ENCODE results near the gene VIL1.
A peak's percentile ranks its signal among the peaks of the same experiment; 100 is the strongest.

VIL1 gene

GRCh38 chr2:218435003-218435982 is 16.4 kb downstream of the VIL1 start:
- Mint-ChIP-seq H3K4me3 (no peak overlapping the region), H3K9me3 (no peaks in the 10 kb centered on the region), H3K36me3 (ENCODE audit: low read depth) (no peaks in the 10 kb centered on the region), H3K27me3 (ENCODE audit: low read depth, poor library complexity) (peaks cover 20% of the 10 kb centered on the region), H3K27ac (no peak overlapping the region), H3K4me1 (peaks cover 5% of the 10 kb centered on the region)
- DNase-seq, result no peak
- TF ChIP-seq CTCF (IDR thresholded peaks at IDR 0.05), result no peak

- H3K4me1 Mint-ChIP-seq, result peaks cover 5% of the 10 kb centered on the region
- no peaks in the 10 kb centered on the region for H3K9me3 Mint-ChIP-seq
- DNase-seq, result no peak
- H3K36me3 Mint-ChIP-seq (ENCODE audit: low read depth), result no peaks in the 10 kb centered on the region
- H3K4me3 Mint-ChIP-seq, result no peak overlapping the region
- no peak for TF ChIP-seq CTCF (IDR thresholded peaks at IDR 0.05)
- no peak overlapping the region for H3K27ac Mint-ChIP-seq
- peaks cover 11% of the 10 kb centered on the region for H3K27me3 Mint-ChIP-seq (ENCODE audit: low read depth, poor library complexity)
These were observed 18.1 kb downstream of the VIL1 start for GRCh38 chr2:218436992-218437391.

GRCh38 chr2:218437969-218438368 is 19.0 kb downstream of the VIL1 start:
- Mint-ChIP-seq H3K9me3 (no peaks in the 10 kb centered on the region), H3K36me3 (ENCODE audit: low read depth) (no peaks in the 10 kb centered on the region), H3K4me3 (no peak overlapping the region), H3K27ac (no peak overlapping the region), H3K4me1 (peaks cover 5% of the 10 kb centered on the region), H3K27me3 (ENCODE audit: low read depth, poor library complexity) (peaks cover 9% of the 10 kb centered on the region)
- DNase-seq, result no peak
- no peak for TF ChIP-seq CTCF (IDR thresholded peaks at IDR 0.05)

- H3K4me1 Mint-ChIP-seq, result peaks cover 5% of the 10 kb centered on the region
- TF ChIP-seq CTCF (IDR thresholded peaks at IDR 0.05), result no peak
- peaks cover 12% of the 10 kb centered on the region for H3K27me3 Mint-ChIP-seq (ENCODE audit: low read depth, poor library complexity)
- no peak for DNase-seq
- H3K4me3 Mint-ChIP-seq, result no peak overlapping the region
- no peaks in the 10 kb centered on the region for H3K36me3 Mint-ChIP-seq (ENCODE audit: low read depth)
- peak overlapping the region; percentile 8 for H3K27ac Mint-ChIP-seq
- no peaks in the 10 kb centered on the region for H3K9me3 Mint-ChIP-seq
These were observed 19.7 kb downstream of the VIL1 start for GRCh38 chr2:218438596-218438995.

GRCh38 chr2:218444692-218445357 is 25.9 kb downstream of the VIL1 start:
- H3K36me3 Mint-ChIP-seq (ENCODE audit: low read depth), result peaks cover 18% of the 10 kb centered on the region
- H3K9me3 Mint-ChIP-seq, result no peaks in the 10 kb centered on the region
- no peaks in the 10 kb centered on the region for H3K4me1 Mint-ChIP-seq
- H3K27ac Mint-ChIP-seq, result no peak overlapping the region
- no peak for TF ChIP-seq CTCF (IDR thresholded peaks at IDR 0.05)
- no peak for DNase-seq
- no peak overlapping the region for H3K4me3 Mint-ChIP-seq
- H3K27me3 Mint-ChIP-seq (ENCODE audit: low read depth, poor library complexity), result peaks cover 7% of the 10 kb centered on the region
